ENCODE data around the gene TRIO. TPM values are rescaled to one million over a fixed set of nuclear protein-coding genes. Genes with fewer than 3 reads are reported as not detected.

TRIO gene
- total RNA-seq, 4 donors from 2014 or later: 112 to 155 (median 145) TPM

DNA sequence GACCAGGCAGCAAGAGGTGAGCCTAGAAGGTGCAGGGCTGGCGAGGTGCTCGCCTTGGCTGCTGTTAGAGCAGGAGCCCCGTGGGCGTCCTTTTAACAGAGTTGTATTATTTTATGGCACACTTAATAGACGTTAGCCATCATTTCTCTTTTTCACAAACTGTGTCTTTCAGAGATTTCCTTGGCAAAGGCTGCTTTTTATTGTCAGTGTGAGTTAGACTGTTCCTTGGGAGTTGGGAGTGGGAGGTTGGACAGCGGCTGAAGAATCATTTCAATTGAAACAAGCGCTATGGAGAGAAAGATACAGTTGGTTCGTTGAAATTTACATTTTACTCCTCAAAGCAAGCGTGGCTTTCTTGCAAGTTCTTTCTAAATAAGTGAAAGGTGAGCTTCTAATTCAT lies 133.2 kb downstream of the TRIO start:
- no peak overlapping the region for H3K27ac ChIP-seq (replicated peaks in 1 of 4)
- H3K4me1 ChIP-seq: peaks cover 0 to 31% (median 16%) of the 10 kb centered on the region in 4 donors
- H3K27me3 ChIP-seq: no peaks in the 10 kb centered on the region
- intact Hi-C loops (cut with DNase I): loop anchor here (5.0 kb wide), 1 partner anchor 289 kb away; no protein-coding TSS in a partner anchor
- no peak for DNase-seq (ENCODE audit: extremely low spot score)
- TF ChIP-seq POLR2A (IDR thresholded peaks at IDR 0.05; ENCODE audit: low read depth): no peak
- TF ChIP-seq, protein P1, sequence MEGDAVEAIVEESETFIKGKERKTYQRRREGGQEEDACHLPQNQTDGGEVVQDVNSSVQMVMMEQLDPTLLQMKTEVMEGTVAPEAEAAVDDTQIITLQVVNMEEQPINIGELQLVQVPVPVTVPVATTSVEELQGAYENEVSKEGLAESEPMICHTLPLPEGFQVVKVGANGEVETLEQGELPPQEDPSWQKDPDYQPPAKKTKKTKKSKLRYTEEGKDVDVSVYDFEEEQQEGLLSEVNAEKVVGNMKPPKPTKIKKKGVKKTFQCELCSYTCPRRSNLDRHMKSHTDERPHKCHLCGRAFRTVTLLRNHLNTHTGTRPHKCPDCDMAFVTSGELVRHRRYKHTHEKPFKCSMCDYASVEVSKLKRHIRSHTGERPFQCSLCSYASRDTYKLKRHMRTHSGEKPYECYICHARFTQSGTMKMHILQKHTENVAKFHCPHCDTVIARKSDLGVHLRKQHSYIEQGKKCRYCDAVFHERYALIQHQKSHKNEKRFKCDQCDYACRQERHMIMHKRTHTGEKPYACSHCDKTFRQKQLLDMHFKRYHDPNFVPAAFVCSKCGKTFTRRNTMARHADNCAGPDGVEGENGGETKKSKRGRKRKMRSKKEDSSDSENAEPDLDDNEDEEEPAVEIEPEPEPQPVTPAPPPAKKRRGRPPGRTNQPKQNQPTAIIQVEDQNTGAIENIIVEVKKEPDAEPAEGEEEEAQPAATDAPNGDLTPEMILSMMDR (IDR thresholded peaks at IDR 0.05): no peak
- no peak overlapping the region for H3K4me3 ChIP-seq
- H3K9me3 ChIP-seq: no peaks in the 10 kb centered on the region
- 92% methylated on average over 9 of the region's 9 CpGs for WGBS
- H3K36me3 ChIP-seq: peaks cover 0 to 13% (median 10%) of the 10 kb centered on the region in 4 donors

DNA sequence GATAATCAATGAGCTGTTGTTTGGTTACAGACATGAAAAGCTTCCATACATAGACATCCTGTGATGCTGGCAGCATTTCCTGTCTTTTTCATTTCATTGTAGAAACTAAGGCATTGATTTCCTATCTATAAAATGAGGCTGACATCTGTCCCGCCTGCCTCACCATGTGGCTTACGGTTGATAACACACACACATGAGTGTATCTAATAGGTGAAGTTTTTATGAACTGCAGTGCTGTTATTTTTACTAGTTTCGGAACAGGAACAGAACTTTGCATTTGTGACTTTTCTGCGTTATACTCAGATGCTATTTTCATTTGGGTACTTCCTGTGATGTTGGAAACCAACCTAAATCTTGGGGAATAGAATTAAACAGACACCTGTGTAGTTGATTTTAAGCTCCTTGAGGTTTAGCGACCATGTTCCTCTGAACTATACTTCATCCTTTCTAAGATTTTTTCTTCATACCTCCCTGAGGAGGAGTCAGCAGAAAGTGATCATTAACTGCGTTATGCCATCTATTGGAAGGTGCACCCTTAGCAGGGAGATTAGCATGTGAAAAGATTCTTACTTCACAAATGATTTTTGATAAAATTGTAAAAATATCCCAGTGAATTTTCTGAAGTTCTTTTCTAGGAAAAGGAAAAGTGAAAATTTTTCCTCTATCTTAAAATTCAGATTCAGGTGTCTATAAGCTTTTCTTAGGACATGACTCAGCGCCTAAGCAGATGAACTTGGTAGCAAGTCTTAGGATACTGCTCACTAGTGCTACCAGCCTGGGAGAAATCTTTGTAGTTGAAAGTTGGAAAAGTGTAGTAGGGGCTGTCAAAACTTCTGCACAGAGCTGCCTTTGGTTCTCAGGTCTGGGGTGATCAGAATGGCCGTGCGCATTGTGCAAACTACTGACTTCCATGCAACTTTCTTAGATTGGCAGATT lies 134.5 kb downstream of the TRIO start:
- Histone ChIP-seq H3K27me3 (no peaks in the 10 kb centered on the region), H3K4me3 (no peak overlapping the region), H3K27ac (replicated peaks in 1 of 4) (no peak overlapping the region), H3K4me1 (peaks cover 0 to 31% (median 19%) of the 10 kb centered on the region in 4 donors), H3K9me3 (no peaks in the 10 kb centered on the region), H3K36me3 (peaks cover 0 to 17% (median 8%) of the 10 kb centered on the region in 4 donors)
- no peak for DNase-seq (ENCODE audit: extremely low spot score)
- WGBS: 96% methylated on average over 9 of the region's 9 CpGs
- intact Hi-C loops (cut with DNase I): loop anchor here (5.0 kb wide), 1 partner anchor 290 kb away; no protein-coding TSS in a partner anchor
- TF ChIP-seq POLR2A (IDR thresholded peaks at IDR 0.05; ENCODE audit: low read depth): no peak
- no peak for TF ChIP-seq POLR2AphosphoS5 (IDR thresholded peaks at IDR 0.05)

DNA sequence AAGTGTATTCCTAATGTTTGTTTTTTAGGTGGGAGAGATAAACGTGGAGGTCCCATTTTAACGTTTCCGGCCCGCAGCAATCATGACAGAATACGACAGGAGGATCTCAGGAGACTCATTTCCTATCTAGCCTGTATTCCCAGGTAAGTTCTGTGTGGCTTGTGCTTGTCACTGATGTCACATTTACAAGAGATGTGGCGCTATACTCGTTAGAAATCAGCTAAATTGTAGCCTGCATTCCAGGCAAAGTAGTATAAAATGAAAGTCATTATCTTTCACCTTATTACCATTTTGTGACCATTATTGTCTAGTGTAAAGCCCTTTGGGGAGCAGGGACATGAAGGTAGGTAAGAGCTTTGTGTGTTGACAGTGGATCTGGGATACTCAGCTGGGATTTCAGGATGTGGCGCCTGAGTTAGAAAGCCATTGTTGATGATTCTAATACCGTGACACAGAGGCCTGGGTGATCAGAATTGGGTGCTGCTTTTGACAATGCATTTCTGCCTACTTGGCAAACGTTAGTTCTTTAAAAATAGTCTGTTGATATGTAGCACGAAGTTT lies 137.2 kb downstream of the TRIO start:
- 90% methylated on average over 11 of the region's 11 CpGs for WGBS
- Histone ChIP-seq H3K36me3 (peaks cover 0 to 17% (median 8%) of the 10 kb centered on the region in 4 donors), H3K4me1 (peaks cover 9 to 42% (median 39%) of the 10 kb centered on the region in 4 donors), H3K4me3 (no peak overlapping the region), H3K27me3 (no peaks in the 10 kb centered on the region), H3K27ac (replicated peaks in 1 of 4) (no peak overlapping the region), H3K9me3 (no peaks in the 10 kb centered on the region)
- no peak for DNase-seq (ENCODE audit: extremely low spot score)
- no peak for TF ChIP-seq POLR2A (IDR thresholded peaks at IDR 0.05; ENCODE audit: low read depth)
- intact Hi-C loops (cut with DNase I): no loop called here

DNA sequence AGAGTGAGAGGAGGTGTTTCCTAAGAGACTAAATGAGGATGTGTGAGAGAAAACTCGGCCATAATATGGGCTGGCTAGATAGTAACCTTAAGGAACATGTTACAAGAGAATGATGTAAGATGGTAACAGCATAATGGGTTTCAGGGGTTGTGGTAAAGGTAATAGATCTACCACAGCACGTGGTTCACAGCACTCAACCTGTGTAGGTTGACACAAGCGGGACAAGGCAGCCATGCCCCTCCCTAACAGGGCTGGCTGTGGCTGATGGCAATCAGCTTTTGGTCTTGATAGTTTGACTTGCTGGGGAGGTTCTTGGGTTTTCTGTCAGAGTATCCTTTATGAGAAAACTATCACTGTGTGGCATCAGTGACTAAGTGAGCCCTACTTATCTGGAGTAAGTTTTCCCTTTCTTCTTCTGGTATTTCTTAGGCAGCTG lies 138.6 kb downstream of the TRIO start:
- H3K4me3 ChIP-seq: no peak overlapping the region
- H3K27ac ChIP-seq (replicated peaks in 1 of 4): no peak overlapping the region
- peaks cover 9 to 50% (median 38%) of the 10 kb centered on the region in 4 donors for H3K4me1 ChIP-seq
- WGBS: 79% methylated on average over 3 of the region's 3 CpGs
- TF ChIP-seq POLR2AphosphoS5 (IDR thresholded peaks at IDR 0.05): no peak
- no peak for TF ChIP-seq EP300 (IDR thresholded peaks at IDR 0.05)
- TF ChIP-seq, protein P1 (IDR thresholded peaks at IDR 0.05): no peak
- TF ChIP-seq POLR2A (IDR thresholded peaks at IDR 0.05; ENCODE audit: low read depth): no peak
- H3K36me3 ChIP-seq: peaks cover 0 to 20% (median 8%) of the 10 kb centered on the region in 4 donors
- H3K27me3 ChIP-seq: no peaks in the 10 kb centered on the region
- H3K9me3 ChIP-seq: no peaks in the 10 kb centered on the region
- no peak for DNase-seq (ENCODE audit: extremely low spot score)
- intact Hi-C loops (cut with DNase I): no loop called here

DNA sequence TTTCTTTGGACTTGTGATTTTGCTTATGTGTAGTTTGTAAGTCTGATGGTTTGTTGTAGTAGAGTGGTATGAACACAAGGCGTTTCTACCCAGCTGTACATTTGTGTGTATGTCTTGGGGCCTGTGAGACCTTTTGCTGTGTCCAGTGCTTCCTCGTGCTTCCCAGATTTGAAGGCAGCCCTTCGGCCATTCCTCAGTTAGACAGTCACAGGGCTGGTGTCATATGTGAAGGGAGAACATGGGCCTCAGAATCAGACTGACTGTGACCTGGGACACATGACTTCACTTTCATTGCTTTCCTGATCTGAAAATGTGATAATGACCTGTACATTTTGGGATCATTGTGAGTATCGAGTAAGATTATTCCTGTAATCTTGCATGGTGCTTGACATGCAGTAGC lies 140.0 kb downstream of the TRIO start:
- Histone ChIP-seq H3K27me3 (no peaks in the 10 kb centered on the region), H3K36me3 (peaks cover 0 to 32% (median 15%) of the 10 kb centered on the region in 4 donors), H3K4me1 (peaks cover 9 to 53% (median 33%) of the 10 kb centered on the region in 4 donors), H3K4me3 (no peak overlapping the region), H3K27ac (replicated peaks in 1 of 4) (no peak overlapping the region), H3K9me3 (no peaks in the 10 kb centered on the region)
- intact Hi-C loops (cut with DNase I): no loop called here
- DNase-seq (ENCODE audit: extremely low spot score): no peak
- TF ChIP-seq, protein P1 (IDR thresholded peaks at IDR 0.05): no peak
- no peak for TF ChIP-seq POLR2A (IDR thresholded peaks at IDR 0.05; ENCODE audit: low read depth)
- TF ChIP-seq EP300 (IDR thresholded peaks at IDR 0.05): no peak
- TF ChIP-seq POLR2AphosphoS5 (IDR thresholded peaks at IDR 0.05): no peak
- 92% methylated on average over 3 of the region's 4 CpGs for WGBS
